Esophagus squamous epithelium (tissue), 5 donors: ENCODE results near the gene HLF. TPM values are rescaled to one million over a fixed set of nuclear protein-coding genes. Genes with fewer than 3 reads are reported as not detected.

Source experiments
- DNase-seq: peaks from one replicate; lab custom pipeline; 2025; lab: John Stamatoyannopoulos, UW
- H3K27ac ChIP-seq, 4 donors: fragments of 200-600 bp; sonication (generic); one replicate each; pipeline ENCODE4 v1.5.1; 2016 to 2019; ENCODE audit warnings: mild to moderate bottlenecking in 1 of 4
- H3K27me3 ChIP-seq, 4 donors: fragments of 200-600 bp; sonication (generic); 1 replicate in 3 of 4; 2 replicates in 1 of 4; pipeline versions ENCODE4 v1.5.1 to v1.6.0; 2017 to 2021; ENCODE audit warnings: antibody characterized with exemption in 1 of 4
- H3K36me3 ChIP-seq, 3 donors: fragments of 200-600 bp; sonication (generic); one replicate each; pipeline ENCODE4 v1.5.1; 2016 to 2019
- H3K4me1 ChIP-seq, 3 donors: fragments of 200-600 bp; sonication (generic); one replicate each; pipeline ENCODE4 v1.5.1; 2017 to 2019
- H3K4me3 ChIP-seq, 4 donors: fragments of 200-600 bp; sonication (generic); 1 replicate in 3 of 4; 2 replicates in 1 of 4; pipeline ENCODE4 v1.5.1; 2016 to 2019; ENCODE audit warnings: mild to moderate bottlenecking in 2 of 4, moderate library complexity in 1 of 4
- H3K9me3 ChIP-seq, 3 donors: fragments of 200-600 bp; sonication (generic); one replicate each; pipeline ENCODE4 v1.5.1; 2016 to 2019
- POLR2A ChIP-seq, 4 donors: fragments of 450-650 bp; IDR thresholded peaks; one replicate each; pipeline ENCODE4 v1.6.1; 2017; ENCODE audit warnings: antibody characterized with exemption in 4 of 4, mild to moderate bottlenecking in 4 of 4, moderate library complexity in 3 of 4
- WGBS, 2 donors: methylation state at CpG; one replicate each; pipeline ENCODE4 v1.1.5; 2018; 5-methylcytosine and 5-hydroxymethylcytosine counted together
- intact Hi-C: fragments of 100-400 bp; cut with DNase I; formaldehyde crosslinking; loops from one replicate; pipeline ENCODE4 v1.15.0; 2022
- total RNA-seq, 4 donors: library from RNA; depleted of rRNA; stranded (reverse); fragments of >200 nt; gene quantifications; one replicate each; pipeline ENCODE4 v1.1.0, GENCODE V29; 2016
- TF ChIP-seq, protein P1 (sequence below), 6 experiments: fragments of 450-650 bp in 4 of 6; fragments of 200-600 bp in 2 of 6; sonication (generic) in 2 of 6; IDR thresholded peaks; one replicate each; pipeline ENCODE4 v1.5.1; 2016 to 2019; ENCODE audit warnings: antibody characterized with exemption in 6 of 6, mild to moderate bottlenecking in 4 of 6, moderate library complexity in 4 of 6
- donor health status: DM: yes; HTN: yes; CAD: no.

HLF gene
- total RNA-seq, 4 donors from 2014 or later: 7.7 to 55.1 (median 22.8) TPM

DNA sequence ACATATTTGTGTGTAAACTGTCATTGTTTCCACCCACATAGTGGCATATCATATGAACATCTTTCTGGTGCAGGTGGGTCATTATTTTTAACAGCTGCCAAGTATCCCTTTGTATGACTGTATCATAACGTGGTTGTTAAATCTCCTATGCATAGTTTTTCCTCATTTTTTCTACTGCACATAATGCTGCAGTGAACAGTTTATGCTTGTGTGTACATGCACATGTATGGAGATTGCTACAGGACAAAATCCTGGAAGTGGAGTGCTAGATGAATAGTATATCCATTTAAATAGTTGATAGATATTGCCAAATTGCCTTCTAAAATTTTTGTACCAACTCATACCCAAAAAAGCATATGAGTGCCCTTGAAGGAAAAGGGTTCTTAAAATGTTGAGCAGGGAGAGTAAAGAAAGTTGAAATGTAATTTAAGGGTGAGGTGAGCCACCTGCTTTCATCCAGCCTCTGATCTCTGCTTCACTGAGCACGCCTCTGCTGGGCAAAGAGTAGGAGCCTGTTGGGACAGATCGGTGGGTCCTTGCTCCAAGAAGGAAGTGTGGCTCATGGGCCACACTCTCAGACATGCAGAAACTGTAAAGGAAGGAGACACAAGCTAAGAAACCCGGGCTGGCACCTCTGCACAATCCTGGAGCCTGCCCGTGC, 55.3 kb downstream of the HLF start:
- Histone ChIP-seq H3K27me3 (no peaks in the 10 kb centered on the region), H3K4me1 (peaks cover 3 to 56% (median 15%) of the 10 kb centered on the region in 3 donors), H3K4me3 (peak overlapping the region in 3 of 4 donors; percentile 16 to 35 (median 26)), H3K36me3 (peaks cover 0 to 64% (median 3%) of the 10 kb centered on the region in 3 donors), H3K9me3 (no peaks in the 10 kb centered on the region), H3K27ac (peak overlapping the region; percentile 75 to 85 (median 82))
- 28 to 61% methylated on average over 5 of the region's 5 CpGs for WGBS, 2 donors
- intact Hi-C loops: no loop called here
- no peak for TF ChIP-seq POLR2A (IDR thresholded peaks at IDR 0.05)
- TF ChIP-seq, protein P1, sequence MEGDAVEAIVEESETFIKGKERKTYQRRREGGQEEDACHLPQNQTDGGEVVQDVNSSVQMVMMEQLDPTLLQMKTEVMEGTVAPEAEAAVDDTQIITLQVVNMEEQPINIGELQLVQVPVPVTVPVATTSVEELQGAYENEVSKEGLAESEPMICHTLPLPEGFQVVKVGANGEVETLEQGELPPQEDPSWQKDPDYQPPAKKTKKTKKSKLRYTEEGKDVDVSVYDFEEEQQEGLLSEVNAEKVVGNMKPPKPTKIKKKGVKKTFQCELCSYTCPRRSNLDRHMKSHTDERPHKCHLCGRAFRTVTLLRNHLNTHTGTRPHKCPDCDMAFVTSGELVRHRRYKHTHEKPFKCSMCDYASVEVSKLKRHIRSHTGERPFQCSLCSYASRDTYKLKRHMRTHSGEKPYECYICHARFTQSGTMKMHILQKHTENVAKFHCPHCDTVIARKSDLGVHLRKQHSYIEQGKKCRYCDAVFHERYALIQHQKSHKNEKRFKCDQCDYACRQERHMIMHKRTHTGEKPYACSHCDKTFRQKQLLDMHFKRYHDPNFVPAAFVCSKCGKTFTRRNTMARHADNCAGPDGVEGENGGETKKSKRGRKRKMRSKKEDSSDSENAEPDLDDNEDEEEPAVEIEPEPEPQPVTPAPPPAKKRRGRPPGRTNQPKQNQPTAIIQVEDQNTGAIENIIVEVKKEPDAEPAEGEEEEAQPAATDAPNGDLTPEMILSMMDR (IDR thresholded peaks at IDR 0.05): no peak
- no peak for DNase-seq

DNA sequence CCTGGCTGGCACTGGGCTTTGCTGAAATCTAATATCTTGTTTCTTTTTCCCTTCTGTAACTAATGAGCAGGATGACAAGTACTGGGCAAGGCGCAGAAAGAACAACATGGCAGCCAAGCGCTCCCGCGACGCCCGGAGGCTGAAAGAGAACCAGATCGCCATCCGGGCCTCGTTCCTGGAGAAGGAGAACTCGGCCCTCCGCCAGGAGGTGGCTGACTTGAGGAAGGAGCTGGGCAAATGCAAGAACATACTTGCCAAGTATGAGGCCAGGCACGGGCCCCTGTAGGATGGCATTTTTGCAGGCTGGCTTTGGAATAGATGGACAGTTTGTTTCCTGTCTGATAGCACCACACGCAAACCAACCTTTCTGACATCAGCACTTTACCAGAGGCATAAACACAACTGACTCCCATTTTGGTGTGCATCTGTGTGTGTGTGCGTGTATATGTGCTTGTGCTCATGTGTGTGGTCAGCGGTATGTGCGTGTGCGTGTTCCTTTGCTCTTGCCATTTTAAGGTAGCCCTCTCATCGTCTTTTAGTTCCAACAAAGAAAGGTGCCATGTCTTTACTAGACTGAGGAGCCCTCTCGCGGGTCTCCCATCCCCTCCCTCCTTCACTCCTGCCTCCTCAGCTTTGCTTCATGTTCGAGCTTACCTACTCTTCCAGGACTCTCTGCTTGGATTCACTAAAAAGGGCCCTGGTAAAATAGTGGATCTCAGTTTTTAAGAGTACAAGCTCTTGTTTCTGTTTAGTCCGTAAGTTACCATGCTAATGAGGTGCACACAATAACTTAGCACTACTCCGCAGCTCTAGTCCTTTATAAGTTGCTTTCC, 56.0 kb downstream of the HLF start:
- intact Hi-C loops: no loop called here
- no peak for TF ChIP-seq POLR2A (IDR thresholded peaks at IDR 0.05)
- H3K9me3 ChIP-seq: no peaks in the 10 kb centered on the region
- DNase-seq: no peak
- peaks cover 3 to 56% (median 15%) of the 10 kb centered on the region in 3 donors for H3K4me1 ChIP-seq
- peaks cover 0 to 57% (median 3%) of the 10 kb centered on the region in 3 donors for H3K36me3 ChIP-seq
- H3K27ac ChIP-seq: peak overlapping the region; percentile 75 to 85 (median 82)
- 36 to 61% methylated on average over 17 to 20 of the region's 23 CpGs for WGBS, 2 donors
- H3K4me3 ChIP-seq: peak overlapping the region; percentile 16 to 35 (median 23)
- H3K27me3 ChIP-seq: no peaks in the 10 kb centered on the region

DNA sequence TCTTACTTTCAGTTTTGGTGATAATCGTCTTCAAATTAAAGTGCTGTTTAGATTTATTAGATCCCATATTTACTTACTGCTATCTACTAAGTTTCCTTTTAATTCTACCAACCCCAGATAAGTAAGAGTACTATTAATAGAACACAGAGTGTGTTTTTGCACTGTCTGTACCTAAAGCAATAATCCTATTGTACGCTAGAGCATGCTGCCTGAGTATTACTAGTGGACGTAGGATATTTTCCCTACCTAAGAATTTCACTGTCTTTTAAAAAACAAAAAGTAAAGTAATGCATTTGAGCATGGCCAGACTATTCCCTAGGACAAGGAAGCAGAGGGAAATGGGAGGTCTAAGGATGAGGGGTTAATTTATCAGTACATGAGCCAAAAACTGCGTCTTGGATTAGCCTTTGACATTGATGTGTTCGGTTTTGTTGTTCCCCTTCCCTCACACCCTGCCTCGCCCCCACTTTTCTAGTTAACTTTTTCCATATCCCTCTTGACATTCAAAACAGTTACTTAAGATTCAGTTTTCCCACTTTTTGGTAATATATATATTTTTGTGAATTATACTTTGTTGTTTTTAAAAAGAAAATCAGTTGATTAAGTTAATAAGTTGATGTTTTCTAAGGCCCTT, 56.8 kb downstream of the HLF start:
- H3K4me1 ChIP-seq: peaks cover 3 to 50% (median 15%) of the 10 kb centered on the region in 3 donors
- H3K27ac ChIP-seq: peak overlapping the region; percentile 75 to 85 (median 82)
- no peaks in the 10 kb centered on the region for H3K9me3 ChIP-seq
- H3K36me3 ChIP-seq: peaks cover 0 to 49% (median 3%) of the 10 kb centered on the region in 3 donors
- H3K27me3 ChIP-seq: no peaks in the 10 kb centered on the region
- 31 to 38% methylated on average over 6 of the region's 6 CpGs for WGBS, 2 donors
- intact Hi-C loops: no loop called here
- TF ChIP-seq, protein P1 (IDR thresholded peaks at IDR 0.05): no peak
- TF ChIP-seq POLR2A (IDR thresholded peaks at IDR 0.05): no peak
- no peak for DNase-seq
- H3K4me3 ChIP-seq: peak overlapping the region; percentile 16 to 35 (median 23)

DNA sequence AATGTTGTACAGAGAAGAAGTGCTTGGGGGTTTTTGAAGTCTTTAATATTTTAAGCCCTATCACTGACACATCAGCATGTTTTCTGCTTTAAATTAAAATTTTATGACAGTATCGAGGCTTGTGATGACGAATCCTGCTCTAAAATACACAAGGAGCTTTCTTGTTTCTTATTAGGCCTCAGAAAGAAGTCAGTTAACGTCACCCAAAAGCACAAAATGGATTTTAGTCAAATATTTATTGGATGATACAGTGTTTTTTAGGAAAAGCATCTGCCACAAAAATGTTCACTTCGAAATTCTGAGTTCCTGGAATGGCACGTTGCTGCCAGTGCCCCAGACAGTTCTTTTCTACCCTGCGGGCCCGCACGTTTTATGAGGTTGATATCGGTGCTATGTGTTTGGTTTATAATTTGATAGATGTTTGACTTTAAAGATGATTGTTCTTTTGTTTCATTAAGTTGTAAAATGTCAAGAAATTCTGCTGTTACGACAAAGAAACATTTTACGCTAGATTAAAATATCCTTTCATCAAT, 57.8 kb downstream of the HLF start:
- H3K27ac ChIP-seq: peak overlapping the region in 1 of 4 donors; percentile 85
- H3K27me3 ChIP-seq: no peaks in the 10 kb centered on the region
- WGBS, 2 donors: 74 to 88% methylated on average over 11 of the region's 11 CpGs
- H3K36me3 ChIP-seq: peaks cover 0 to 40% (median 3%) of the 10 kb centered on the region in 3 donors
- DNase-seq: no peak
- no peak overlapping the region for H3K4me3 ChIP-seq
- H3K9me3 ChIP-seq: no peaks in the 10 kb centered on the region
- TF ChIP-seq POLR2A (IDR thresholded peaks at IDR 0.05): no peak
- TF ChIP-seq, protein P1 (IDR thresholded peaks at IDR 0.05): no peak
- intact Hi-C loops: no loop called here
- H3K4me1 ChIP-seq: peaks cover under 1 to 43% (median 15%) of the 10 kb centered on the region in 3 donors

DNA sequence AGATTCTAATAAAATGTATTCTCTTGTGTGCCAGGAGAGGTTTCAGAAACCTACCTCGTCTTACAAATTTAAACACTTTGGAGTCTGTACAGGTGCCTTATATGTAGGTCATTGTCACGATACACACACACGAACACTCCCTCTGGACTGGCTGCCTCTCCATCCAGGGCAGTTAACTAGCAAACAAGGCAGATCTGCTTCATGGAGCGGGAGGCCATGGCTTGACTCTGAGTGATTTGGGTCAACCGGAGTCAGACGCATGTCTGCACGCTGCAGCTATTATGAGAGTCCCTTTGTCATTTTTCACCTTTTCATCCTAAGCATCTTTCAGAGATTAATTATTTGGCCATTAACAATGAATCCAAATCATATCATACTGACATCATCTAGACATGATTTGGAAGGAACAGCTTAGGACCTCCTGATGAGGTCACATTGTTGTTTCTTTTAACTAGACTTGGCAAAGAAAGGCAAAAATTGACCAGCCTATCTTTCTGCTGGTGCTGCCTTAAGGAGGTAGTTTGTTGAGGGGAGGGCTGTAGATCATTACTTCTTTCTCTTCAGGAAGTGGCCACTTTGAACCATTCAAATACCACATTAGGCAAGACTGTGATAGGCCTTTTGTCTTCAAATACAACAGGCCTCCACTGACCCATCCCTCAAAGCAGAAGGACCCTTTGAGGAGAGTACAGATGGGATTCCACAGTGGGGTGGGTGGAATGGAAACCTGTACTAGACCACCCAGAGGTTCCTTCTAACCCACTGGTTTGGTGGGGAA, 58.9 kb downstream of the HLF start:
- Histone ChIP-seq H3K9me3 (no peaks in the 10 kb centered on the region), H3K4me3 (no peak overlapping the region), H3K4me1 (peaks cover 0 to 31% (median 11%) of the 10 kb centered on the region in 3 donors), H3K27ac (no peak overlapping the region), H3K27me3 (no peaks in the 10 kb centered on the region), H3K36me3 (peaks cover 0 to 28% (median under 1%) of the 10 kb centered on the region in 3 donors)
- DNase-seq: no peak
- intact Hi-C loops: no loop called here
- 93 to 97% methylated on average over 7 of the region's 7 CpGs for WGBS, 2 donors
- no peak for TF ChIP-seq POLR2A (IDR thresholded peaks at IDR 0.05)
- TF ChIP-seq, protein P1 (IDR thresholded peaks at IDR 0.05): no peak
